ENCODE data around the gene PLXND1. TPM values are rescaled to one million over a fixed set of nuclear protein-coding genes. Genes with fewer than 3 reads are reported as not detected.
A peak's percentile ranks its signal among the peaks of the same experiment; 100 is the strongest.

The PLXND1 gene
- total RNA-seq, 4 donors from 2014 or later: 155 to 300 (median 197) TPM

DNA sequence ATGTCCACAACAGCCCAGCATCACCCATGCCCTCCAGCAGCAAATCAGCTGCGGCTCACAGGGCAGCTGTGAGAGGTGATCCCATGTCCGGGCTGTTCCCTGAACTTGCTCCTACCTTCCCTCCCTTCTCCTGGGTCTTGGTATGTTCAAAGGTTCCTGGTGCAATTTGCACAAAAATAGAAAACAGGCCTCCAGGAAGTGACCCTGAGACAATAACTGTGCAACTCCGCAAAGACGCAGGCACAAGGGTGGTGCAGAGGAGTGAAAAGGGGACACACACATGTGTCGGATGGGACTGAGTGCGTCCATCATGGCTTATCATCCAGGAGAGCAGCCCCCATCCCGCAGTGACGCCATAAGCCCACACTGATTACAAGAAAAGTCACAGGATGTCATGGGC, 16.3 kb downstream of the PLXND1 start:
- Histone ChIP-seq H3K4me3 (no peak overlapping the region), H3K27ac (peak overlapping the region in 2 of 4 donors; percentile 89 to 97), H3K27me3 (no peaks in the 10 kb centered on the region), H3K4me1 (peaks cover 0 to 98% (median 77%) of the 10 kb centered on the region in 4 donors), H3K36me3 (peaks cover 0 to 36% (median 6%) of the 10 kb centered on the region in 3 donors), H3K9me3 (no peaks in the 10 kb centered on the region)
- TF ChIP-seq, protein P1, sequence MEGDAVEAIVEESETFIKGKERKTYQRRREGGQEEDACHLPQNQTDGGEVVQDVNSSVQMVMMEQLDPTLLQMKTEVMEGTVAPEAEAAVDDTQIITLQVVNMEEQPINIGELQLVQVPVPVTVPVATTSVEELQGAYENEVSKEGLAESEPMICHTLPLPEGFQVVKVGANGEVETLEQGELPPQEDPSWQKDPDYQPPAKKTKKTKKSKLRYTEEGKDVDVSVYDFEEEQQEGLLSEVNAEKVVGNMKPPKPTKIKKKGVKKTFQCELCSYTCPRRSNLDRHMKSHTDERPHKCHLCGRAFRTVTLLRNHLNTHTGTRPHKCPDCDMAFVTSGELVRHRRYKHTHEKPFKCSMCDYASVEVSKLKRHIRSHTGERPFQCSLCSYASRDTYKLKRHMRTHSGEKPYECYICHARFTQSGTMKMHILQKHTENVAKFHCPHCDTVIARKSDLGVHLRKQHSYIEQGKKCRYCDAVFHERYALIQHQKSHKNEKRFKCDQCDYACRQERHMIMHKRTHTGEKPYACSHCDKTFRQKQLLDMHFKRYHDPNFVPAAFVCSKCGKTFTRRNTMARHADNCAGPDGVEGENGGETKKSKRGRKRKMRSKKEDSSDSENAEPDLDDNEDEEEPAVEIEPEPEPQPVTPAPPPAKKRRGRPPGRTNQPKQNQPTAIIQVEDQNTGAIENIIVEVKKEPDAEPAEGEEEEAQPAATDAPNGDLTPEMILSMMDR (IDR thresholded peaks at IDR 0.05): no peak
- TF ChIP-seq POLR2A (IDR thresholded peaks at IDR 0.05) (no peak), EP300 (IDR thresholded peaks at IDR 0.05) (no peak)
- WGBS, 2 donors: 68 to 81% methylated on average over 7 to 8 of the region's 8 CpGs
- DNase-seq (ENCODE audit: low spot score in 2 of 2): no peak

DNA sequence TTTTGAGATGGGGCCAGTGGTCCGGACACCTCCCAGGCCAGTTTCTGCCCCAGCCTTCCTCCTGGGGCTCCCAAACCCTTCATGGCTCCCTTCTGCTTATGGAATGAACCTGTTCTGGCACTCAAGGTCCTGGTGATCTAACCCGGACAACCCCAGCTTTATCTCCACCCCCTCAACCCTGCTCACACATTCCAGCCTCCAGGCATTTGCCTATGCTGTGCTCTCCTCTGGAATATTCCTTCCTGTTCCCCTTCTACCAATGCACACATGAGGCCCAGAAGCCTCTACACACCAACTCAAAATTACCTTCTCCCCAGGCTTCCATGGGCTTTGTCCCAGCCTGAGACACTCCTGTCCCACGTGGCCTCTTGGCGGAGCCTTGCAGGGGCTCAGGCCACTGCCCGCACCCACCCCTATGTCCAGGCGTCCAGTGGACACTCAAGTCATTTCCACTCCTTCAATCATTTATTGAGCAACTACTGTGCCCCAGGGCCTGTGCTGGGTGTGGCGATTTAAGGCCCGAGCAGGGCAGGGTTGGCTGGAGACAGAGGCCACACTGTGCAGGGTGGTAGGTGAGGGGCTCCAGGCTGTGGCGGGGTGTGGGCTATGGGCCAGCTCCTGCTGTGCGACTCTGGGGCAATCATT, 18.8 kb downstream of the PLXND1 start:
- DNase-seq (ENCODE audit: low spot score in 2 of 2): no peak
- Histone ChIP-seq H3K9me3 (no peaks in the 10 kb centered on the region), H3K27me3 (no peaks in the 10 kb centered on the region), H3K27ac (peak overlapping the region; percentile 55 to 89 (median 77)), H3K4me3 (no peak overlapping the region), H3K4me1 (peaks cover 0 to 73% (median 52%) of the 10 kb centered on the region in 4 donors), H3K36me3 (peaks cover 0 to 62% (median 6%) of the 10 kb centered on the region in 3 donors)
- TF ChIP-seq EP300 (IDR thresholded peaks at IDR 0.05) (no peak), POLR2A (IDR thresholded peaks at IDR 0.05) (no peak)
- TF ChIP-seq, protein P1 (IDR thresholded peaks at IDR 0.05): no peak
- 77 to 80% methylated on average over 10 of the region's 10 CpGs for WGBS, 2 donors

DNA sequence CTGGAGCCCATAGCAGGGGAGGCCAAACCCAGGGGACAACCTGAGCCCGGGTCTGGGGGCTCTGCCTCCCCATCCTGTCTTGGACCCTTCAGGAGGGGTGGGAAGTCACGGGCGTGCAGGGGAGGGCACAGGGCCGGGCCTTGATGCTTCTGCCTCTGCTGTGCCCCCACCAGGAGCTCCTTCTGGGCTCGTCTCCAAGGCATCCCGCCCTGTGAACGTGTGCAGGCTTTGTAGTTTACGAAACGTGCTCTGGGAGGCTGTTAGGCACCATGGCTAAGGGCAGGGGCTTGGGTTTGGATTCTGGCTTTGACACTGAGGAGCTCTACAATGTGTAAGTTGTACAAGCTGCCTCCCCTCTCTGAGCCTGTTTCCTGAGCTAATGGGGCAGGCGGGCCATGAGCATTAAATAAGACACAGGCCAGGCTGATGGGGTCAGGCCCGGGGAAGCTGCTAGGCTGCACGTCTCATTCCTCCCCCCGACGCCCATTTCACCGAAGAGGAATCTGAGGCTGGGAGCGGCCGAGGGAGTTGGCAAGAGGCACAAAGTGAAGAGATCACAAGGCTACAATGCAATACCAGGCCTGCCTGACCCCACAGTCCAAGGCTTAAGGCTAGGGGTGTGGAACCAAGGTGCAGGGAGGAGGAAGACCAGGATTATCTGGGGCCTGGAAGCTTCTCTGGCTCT, 19.6 kb downstream of the PLXND1 start:
- 32 to 35% methylated on average over 14 to 17 of the region's 17 CpGs for WGBS, 2 donors
- peaks cover 0 to 65% (median 44%) of the 10 kb centered on the region in 4 donors for H3K4me1 ChIP-seq
- no peaks in the 10 kb centered on the region for H3K27me3 ChIP-seq
- TF ChIP-seq, protein P1 (IDR thresholded peaks at IDR 0.05): no peak
- TF ChIP-seq EP300 (IDR thresholded peaks at IDR 0.05): peak in 1 of 2 donors; percentile 72
- H3K9me3 ChIP-seq: no peaks in the 10 kb centered on the region
- no peak overlapping the region for H3K4me3 ChIP-seq
- H3K27ac ChIP-seq: peak overlapping the region; percentile 55 to 89 (median 77)
- H3K36me3 ChIP-seq: peaks cover 0 to 70% (median 6%) of the 10 kb centered on the region in 3 donors
- peak; percentile 42 to 70 for DNase-seq (ENCODE audit: low spot score in 2 of 2)

DNA sequence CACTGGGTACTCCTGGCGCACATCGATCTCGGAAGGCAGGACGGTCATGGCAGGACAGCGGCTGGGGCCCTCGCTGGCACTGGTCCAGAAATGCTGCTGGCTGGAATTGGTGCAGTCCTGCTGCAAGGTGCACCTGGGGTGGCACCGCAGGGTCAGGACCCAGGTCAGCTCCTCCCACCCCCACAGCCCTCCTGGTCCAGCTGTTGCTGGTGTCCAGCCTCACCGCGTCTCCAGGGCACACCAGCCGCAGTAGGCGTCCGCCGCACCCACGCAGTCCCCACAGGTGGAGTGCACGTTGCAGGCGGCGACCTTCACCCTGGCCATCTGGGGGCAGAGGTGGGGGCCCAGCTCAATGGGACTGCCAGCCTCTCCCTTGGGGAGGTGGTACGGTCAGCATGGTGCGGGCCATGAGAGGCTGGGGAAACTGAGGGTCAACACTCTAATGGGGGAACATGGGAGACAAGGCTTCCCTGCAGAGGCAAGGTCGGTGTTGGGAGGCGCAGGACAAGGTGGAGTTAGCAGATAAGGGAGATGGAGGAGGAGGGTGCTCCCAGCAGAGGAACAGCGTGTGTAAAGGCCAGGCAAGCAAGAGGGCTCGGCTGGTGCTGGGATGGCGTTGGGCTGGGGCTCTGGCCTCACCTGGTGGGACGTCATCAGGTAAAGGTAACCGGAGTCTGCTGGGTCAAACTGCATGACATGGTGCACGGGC, 20.4 kb downstream of the PLXND1 start:
- DNase-seq (ENCODE audit: low spot score in 2 of 2): no peak
- TF ChIP-seq EP300 (IDR thresholded peaks at IDR 0.05) (no peak), POLR2A (IDR thresholded peaks at IDR 0.05) (no peak)
- TF ChIP-seq, protein P1 (IDR thresholded peaks at IDR 0.05): no peak
- peaks cover 0 to 77% (median 6%) of the 10 kb centered on the region in 3 donors for H3K36me3 ChIP-seq
- H3K9me3 ChIP-seq: no peaks in the 10 kb centered on the region
- peaks cover 0 to 57% (median 38%) of the 10 kb centered on the region in 4 donors for H3K4me1 ChIP-seq
- no peaks in the 10 kb centered on the region for H3K27me3 ChIP-seq
- peak overlapping the region in 1 of 4 donors; percentile 89 for H3K27ac ChIP-seq
- WGBS, 2 donors: 91 to 92% methylated on average over 15 to 27 of the region's 27 CpGs
- no peak overlapping the region for H3K4me3 ChIP-seq

Data from tibial nerve (tissue), 4 donors.